ENCODE data around the gene MYH7B. TPM values are rescaled to one million over a fixed set of nuclear protein-coding genes. Genes with fewer than 3 reads are reported as not detected.

The MYH7B gene
- total RNA-seq, 1 experiment from 2014 or later: 0.02 TPM

GRCh38 chr20:34953960-34954359 lies 1.7 kb upstream of the MYH7B start:
- no peak for DNase-seq
- no peaks in the 10 kb centered on the region for H3K9me3 ChIP-seq (replicated peaks)
- H3K36me3 ChIP-seq: peaks cover 14% of the 10 kb centered on the region; the same call in 1 of the 2 replicates
- H3K27me3 ChIP-seq: no peaks in the 10 kb centered on the region
- H3K4me1 ChIP-seq: peaks cover 6% of the 10 kb centered on the region; the same call in 1 of the 2 replicates
- no peak overlapping the region for H3K4me3 ChIP-seq
- H3K27ac ChIP-seq: no peak overlapping the region

- peak overlapping the region; percentile 74 for H3K4me3 ChIP-seq
- peak overlapping the region; percentile 86 for H3K27ac ChIP-seq
- peaks cover 6% of the 10 kb centered on the region; the same call in 1 of the 2 replicates for H3K4me1 ChIP-seq
- H3K27me3 ChIP-seq: no peaks in the 10 kb centered on the region
- no peaks in the 10 kb centered on the region for H3K9me3 ChIP-seq (replicated peaks)
- peak; percentile 67 to 74 for DNase-seq
- peaks cover 8% of the 10 kb centered on the region; the same call in 1 of the 2 replicates for H3K36me3 ChIP-seq
Measured at GRCh38 chr20:34954904-34955230, 801 bp upstream of the MYH7B start.

- peaks cover 6% of the 10 kb centered on the region; the same call in 1 of the 2 replicates for H3K4me1 ChIP-seq
- H3K4me3 ChIP-seq: peak overlapping the region; percentile 74
- H3K9me3 ChIP-seq (replicated peaks): no peaks in the 10 kb centered on the region
Measured at GRCh38 chr20:34956041-34956458, 382 bp downstream of the MYH7B start.

GRCh38 chr20:34956751-34957472 lies 1.2 kb downstream of the MYH7B start:
- H3K36me3 ChIP-seq: no peaks in the 10 kb centered on the region
- H3K27ac ChIP-seq: no peak overlapping the region
- peak overlapping the region; percentile 74 for H3K4me3 ChIP-seq
- DNase-seq: peak in 1 of 2 experiments; percentile 73
- H3K27me3 ChIP-seq: no peaks in the 10 kb centered on the region
- H3K4me1 ChIP-seq: peaks cover 8% of the 10 kb centered on the region; the same call in 1 of the 2 replicates
- H3K9me3 ChIP-seq (replicated peaks): no peaks in the 10 kb centered on the region

More at GRCh38 chr20:34956041-34956458, 382 bp downstream of the MYH7B start:
- no peak for DNase-seq
- peak overlapping the region; percentile 86 for H3K27ac ChIP-seq
- H3K27me3 ChIP-seq: no peaks in the 10 kb centered on the region
- peaks cover 3% of the 10 kb centered on the region; the same call in 1 of the 2 replicates for H3K36me3 ChIP-seq

GRCh38 chr20:34964486-34964885 lies 8.8 kb downstream of the MYH7B start:
- no peak overlapping the region for H3K27ac ChIP-seq
- no peaks in the 10 kb centered on the region for H3K9me3 ChIP-seq (replicated peaks)
- no peaks in the 10 kb centered on the region for H3K27me3 ChIP-seq
- H3K4me1 ChIP-seq: peaks cover 16% of the 10 kb centered on the region
- no peak for DNase-seq
- H3K4me3 ChIP-seq: no peak overlapping the region
- no peaks in the 10 kb centered on the region for H3K36me3 ChIP-seq

- no peak overlapping the region for H3K27ac ChIP-seq
- peaks cover 19% of the 10 kb centered on the region for H3K4me1 ChIP-seq
- H3K9me3 ChIP-seq (replicated peaks): no peaks in the 10 kb centered on the region
- no peak overlapping the region for H3K4me3 ChIP-seq
- H3K27me3 ChIP-seq: no peaks in the 10 kb centered on the region
- H3K36me3 ChIP-seq: no peaks in the 10 kb centered on the region
- DNase-seq: no peak
Measured at GRCh38 chr20:34965051-34965450, 9.4 kb downstream of the MYH7B start.

- Histone ChIP-seq H3K27me3 (no peaks in the 10 kb centered on the region), H3K27ac (no peak overlapping the region), H3K9me3 (replicated peaks) (no peaks in the 10 kb centered on the region), H3K4me3 (no peak overlapping the region), H3K4me1 (peaks cover 38% of the 10 kb centered on the region), H3K36me3 (no peaks in the 10 kb centered on the region)
- DNase-seq: no peak
Measured at GRCh38 chr20:34967421-34967820, 11.8 kb downstream of the MYH7B start.

GRCh38 chr20:34968042-34968775 lies 12.5 kb downstream of the MYH7B start:
- H3K4me1 ChIP-seq: peaks cover 38% of the 10 kb centered on the region
- no peaks in the 10 kb centered on the region for H3K36me3 ChIP-seq
- peak; percentile 59 to 66 for DNase-seq
- no peak overlapping the region for H3K27ac ChIP-seq
- no peaks in the 10 kb centered on the region for H3K27me3 ChIP-seq
- no peaks in the 10 kb centered on the region for H3K9me3 ChIP-seq (replicated peaks)
- H3K4me3 ChIP-seq: no peak overlapping the region

GRCh38 chr20:34970193-34970840 lies 14.6 kb downstream of the MYH7B start:
- Histone ChIP-seq H3K27ac (peak overlapping the region; percentile 49), H3K27me3 (no peaks in the 10 kb centered on the region), H3K9me3 (replicated peaks) (no peaks in the 10 kb centered on the region), H3K4me1 (peaks cover 38% of the 10 kb centered on the region), H3K4me3 (no peak overlapping the region), H3K36me3 (no peaks in the 10 kb centered on the region)
- DNase-seq: peak in 1 of 2 experiments; percentile 65

GRCh38 chr20:34970846-34971560 lies 15.3 kb downstream of the MYH7B start:
- Histone ChIP-seq H3K36me3 (no peaks in the 10 kb centered on the region), H3K9me3 (replicated peaks) (no peaks in the 10 kb centered on the region), H3K4me1 (peaks cover 41% of the 10 kb centered on the region), H3K27me3 (no peaks in the 10 kb centered on the region), H3K4me3 (no peak overlapping the region), H3K27ac (peak overlapping the region; percentile 49)
- DNase-seq: peak; percentile 71 to 84

- DNase-seq: peak; percentile 67 to 77
Measured at GRCh38 chr20:34971561-34972235, 16.0 kb downstream of the MYH7B start.

GRCh38 chr20:34974246-34974645 lies 18.6 kb downstream of the MYH7B start:
- no peaks in the 10 kb centered on the region for H3K36me3 ChIP-seq

More at GRCh38 chr20:34971561-34972235, 16.0 kb downstream of the MYH7B start:
- Histone ChIP-seq H3K4me1 (peaks cover 48% of the 10 kb centered on the region), H3K27ac (peak overlapping the region; percentile 49), H3K9me3 (replicated peaks) (no peaks in the 10 kb centered on the region), H3K27me3 (no peaks in the 10 kb centered on the region), H3K4me3 (no peak overlapping the region), H3K36me3 (no peaks in the 10 kb centered on the region)

GRCh38 chr20:34976286-34976685 lies 20.6 kb downstream of the MYH7B start:
- Histone ChIP-seq H3K27me3 (no peaks in the 10 kb centered on the region), H3K9me3 (replicated peaks) (no peaks in the 10 kb centered on the region), H3K4me1 (peaks cover 25% of the 10 kb centered on the region), H3K36me3 (no peaks in the 10 kb centered on the region), H3K27ac (peak overlapping the region; percentile 2; the same call in 1 of the 2 replicates), H3K4me3 (no peak overlapping the region)
- peak; percentile 71 to 75 for DNase-seq

More at GRCh38 chr20:34974246-34974645, 18.6 kb downstream of the MYH7B start:
- no peak for DNase-seq
- no peaks in the 10 kb centered on the region for H3K9me3 ChIP-seq (replicated peaks)
- H3K27me3 ChIP-seq: no peaks in the 10 kb centered on the region
- H3K27ac ChIP-seq: no peak overlapping the region
- peaks cover 40% of the 10 kb centered on the region for H3K4me1 ChIP-seq
- no peak overlapping the region for H3K4me3 ChIP-seq

Measured in SJCRH30 (cell line).